ENCODE results near the gene ANK2.
"Not testable (repeated sequence)": the region's sequence is repeated elsewhere in the genome, so short reads cannot be mapped to it uniquely, and the experiment has no call there.

ANK2 gene

DNA sequence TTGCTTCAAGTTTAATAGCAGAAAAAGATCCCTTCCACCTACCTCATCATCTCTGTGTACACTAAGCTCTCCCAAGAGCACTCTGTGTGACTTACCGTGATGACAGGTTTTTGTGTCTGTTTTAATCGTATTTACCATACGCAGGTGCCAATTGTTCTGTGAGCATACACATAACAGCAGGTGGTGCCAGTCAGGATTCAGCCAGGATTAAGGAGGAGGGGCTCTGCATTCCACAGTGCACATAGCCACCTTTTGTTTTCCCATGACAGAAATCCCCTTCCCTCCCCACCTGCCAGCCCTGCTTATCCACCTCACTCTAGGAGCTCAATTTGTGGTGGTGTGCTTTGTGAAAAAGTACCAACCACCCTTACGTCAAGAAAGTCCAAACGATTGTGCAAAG, 14.8 kb downstream of the ANK2 start:
- TF ChIP-seq POLR2A (IDR thresholded peaks at IDR 0.05; ENCODE audit: low read depth, low read length) = no peak
- FAIRE-seq (no peak), DNase-seq (ENCODE audit: insufficient read length, low spot score) (no peak)

DNA sequence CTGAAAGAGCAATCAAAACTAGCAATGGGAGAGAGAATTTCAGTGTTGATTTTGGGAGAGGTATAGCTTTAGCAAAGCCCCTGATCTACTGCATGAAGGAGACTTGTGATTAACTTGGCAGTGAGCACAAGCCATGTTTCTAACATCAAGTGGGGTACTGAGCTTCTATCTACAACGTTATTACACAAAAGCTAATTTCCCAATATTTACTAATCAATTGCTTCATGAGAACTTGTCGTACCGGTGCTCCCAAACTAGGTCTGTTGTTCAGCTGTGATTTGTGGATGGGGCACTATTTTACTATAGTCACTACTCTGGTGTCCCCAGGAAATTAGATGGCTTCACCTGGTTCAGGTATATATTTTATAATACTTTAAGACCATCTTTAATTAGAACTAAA, 16.2 kb downstream of the ANK2 start:
- no peak for FAIRE-seq
- no peak for TF ChIP-seq POLR2A (IDR thresholded peaks at IDR 0.05; ENCODE audit: low read depth, low read length)
- DNase-seq (ENCODE audit: insufficient read length, low spot score) = no peak

DNA sequence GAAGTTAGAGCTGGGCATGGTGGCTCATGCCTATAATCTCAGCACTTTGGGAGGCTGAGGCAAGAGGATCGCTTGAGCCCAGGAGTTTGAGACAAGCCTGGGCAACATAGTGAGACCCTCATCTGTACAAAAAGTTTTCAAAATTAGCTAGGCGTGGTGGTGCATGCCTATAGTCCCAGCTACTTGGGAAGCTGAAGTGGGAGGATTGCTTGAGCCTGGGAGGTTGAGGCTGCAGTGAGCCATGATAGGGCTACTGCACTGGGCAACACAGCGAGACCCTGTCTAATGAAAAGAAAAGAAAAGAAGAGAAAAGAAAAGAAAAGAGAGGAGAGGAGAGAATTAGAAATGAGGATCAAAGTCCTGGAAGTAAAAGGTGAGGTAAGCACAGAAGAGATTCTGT, 19.3 kb downstream of the ANK2 start:
- FAIRE-seq = not testable (repeated sequence)

GRCh38 chr4:113069212-113069892, 19.9 kb downstream of the ANK2 start:
- DNase-seq (ENCODE audit: insufficient read length, low spot score) = no peak
- no peak for TF ChIP-seq POLR2A (IDR thresholded peaks at IDR 0.05; ENCODE audit: low read depth, low read length)
- FAIRE-seq = no peak

More for the DNA sequence above, 19.3 kb downstream of the ANK2 start:
- DNase-seq (ENCODE audit: insufficient read length, low spot score) = not testable (repeated sequence)

GRCh38 chr4:113070755-113071154, 21.3 kb downstream of the ANK2 start:
- TF ChIP-seq POLR2A (IDR thresholded peaks at IDR 0.05; ENCODE audit: low read depth, low read length) = no peak
- FAIRE-seq = no peak
- DNase-seq (ENCODE audit: insufficient read length, low spot score) = no peak

DNA sequence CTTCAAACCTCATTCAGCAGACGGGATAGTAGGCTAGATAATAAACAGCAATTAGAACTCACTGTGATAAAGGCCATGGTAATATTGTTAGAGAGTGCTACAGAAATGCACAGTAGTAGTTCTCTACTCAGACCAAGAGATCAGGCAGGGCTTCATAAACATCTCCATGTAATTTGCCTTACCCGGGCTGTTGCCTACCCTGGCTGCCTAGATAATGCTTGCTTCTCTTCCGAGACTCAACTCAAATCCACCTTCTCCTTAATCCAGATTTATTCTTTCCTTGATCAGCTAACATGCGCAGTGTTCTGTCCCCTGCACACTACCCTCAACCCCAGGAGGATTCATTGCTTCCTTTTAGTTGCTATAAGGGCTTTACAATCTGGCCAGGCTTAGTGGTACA, 21.8 kb downstream of the ANK2 start:
- no peak for TF ChIP-seq POLR2A (IDR thresholded peaks at IDR 0.05; ENCODE audit: low read depth, low read length)
- DNase-seq (ENCODE audit: insufficient read length, low spot score) (no peak), FAIRE-seq (no peak)

GRCh38 chr4:113071805-113072204, 22.4 kb downstream of the ANK2 start:
- no peak for FAIRE-seq
- no peak for TF ChIP-seq POLR2A (IDR thresholded peaks at IDR 0.05; ENCODE audit: low read depth, low read length)

GRCh38 chr4:113073451-113074005, 24.1 kb downstream of the ANK2 start:
- no peak for FAIRE-seq
- no peak for TF ChIP-seq POLR2A (IDR thresholded peaks at IDR 0.05; ENCODE audit: low read depth, low read length)
- DNase-seq (ENCODE audit: insufficient read length, low spot score) = no peak

More at GRCh38 chr4:113071805-113072204, 22.4 kb downstream of the ANK2 start:
- DNase-seq (ENCODE audit: insufficient read length, low spot score) = no peak

GRCh38 chr4:113077575-113077974, 28.1 kb downstream of the ANK2 start:
- no peak for FAIRE-seq
- TF ChIP-seq POLR2A (IDR thresholded peaks at IDR 0.05; ENCODE audit: low read depth, low read length) = no peak
- DNase-seq (ENCODE audit: insufficient read length, low spot score) = no peak

GRCh38 chr4:113078066-113078465, 28.6 kb downstream of the ANK2 start:
- FAIRE-seq (no peak), DNase-seq (ENCODE audit: insufficient read length, low spot score) (no peak)
- TF ChIP-seq POLR2A (IDR thresholded peaks at IDR 0.05; ENCODE audit: low read depth, low read length) = no peak

DNA sequence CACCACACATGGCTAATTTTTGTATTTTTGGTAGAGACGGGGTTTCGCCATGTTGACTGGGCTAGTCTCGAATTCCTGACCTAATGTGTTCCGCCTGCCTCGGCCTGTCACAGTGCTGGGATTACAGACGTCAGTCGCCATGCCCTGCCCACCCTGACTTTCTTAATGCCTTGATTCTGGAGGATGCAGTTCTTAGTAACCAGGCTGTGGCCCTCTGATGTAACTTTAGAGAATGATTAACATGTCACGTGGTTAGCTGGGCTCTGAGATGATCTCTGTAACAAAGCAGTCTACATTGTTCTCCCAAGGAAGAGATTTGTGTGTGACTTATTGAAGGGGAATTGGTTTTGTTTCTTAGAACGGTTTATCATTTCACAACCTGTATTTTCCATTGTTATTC, 30.6 kb downstream of the ANK2 start:
- FAIRE-seq (no peak), DNase-seq (ENCODE audit: insufficient read length, low spot score) (no peak)
- no peak for TF ChIP-seq POLR2A (IDR thresholded peaks at IDR 0.05; ENCODE audit: low read depth, low read length)

- no peak for DNase-seq (ENCODE audit: insufficient read length, low spot score)
- no peak for TF ChIP-seq POLR2A (IDR thresholded peaks at IDR 0.05; ENCODE audit: low read depth, low read length)
- no peak for FAIRE-seq
Measured at GRCh38 chr4:113080624-113081023, 31.2 kb downstream of the ANK2 start.

DNA sequence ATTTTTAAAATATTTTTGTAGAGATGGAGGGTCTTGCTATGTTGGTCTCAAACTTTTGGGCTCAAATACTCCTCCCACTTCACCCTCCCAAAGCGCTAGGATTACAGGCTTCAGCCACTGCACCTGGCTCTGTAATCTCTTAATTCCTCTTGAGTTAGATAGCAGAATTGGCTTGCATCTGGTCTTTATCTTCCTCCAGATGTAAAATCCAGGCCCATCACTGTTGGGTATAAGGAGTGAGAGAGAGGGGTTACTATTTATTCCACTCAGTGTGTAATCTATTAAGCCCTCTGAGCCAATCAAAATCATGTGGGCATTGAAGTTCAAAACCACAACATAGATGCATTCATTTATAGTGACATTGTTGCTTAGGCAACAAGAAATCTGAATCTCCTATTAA, 33.9 kb downstream of the ANK2 start:
- no peak for TF ChIP-seq POLR2A (IDR thresholded peaks at IDR 0.05; ENCODE audit: low read depth, low read length)
- DNase-seq (ENCODE audit: insufficient read length, low spot score) = no peak
- no peak for FAIRE-seq

DNA sequence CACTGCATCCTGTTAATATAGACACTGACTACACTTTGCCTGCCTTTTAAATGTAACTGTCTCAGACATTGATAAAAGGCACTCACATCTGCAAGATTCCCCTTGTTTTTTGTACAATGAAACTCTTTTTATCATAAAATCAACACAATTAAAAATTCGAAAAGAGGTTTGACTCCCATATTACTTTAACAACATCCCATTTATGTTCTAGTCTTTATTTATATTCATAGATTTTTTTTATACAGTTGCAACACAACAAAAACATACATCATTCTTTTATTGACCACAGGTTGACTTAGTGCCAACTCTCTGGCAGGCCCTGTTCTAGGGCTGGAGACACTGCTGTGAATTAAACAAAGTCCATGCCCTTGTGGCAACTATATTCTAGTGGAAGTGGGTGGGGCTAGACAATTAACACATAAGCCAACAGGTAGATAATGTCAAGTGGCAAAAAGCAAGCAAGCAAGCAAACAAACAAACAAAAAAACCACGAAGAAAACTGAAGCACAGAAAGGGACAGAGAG, 36.8 kb downstream of the ANK2 start:
- no peak for DNase-seq (ENCODE audit: insufficient read length, low spot score)
- no peak for TF ChIP-seq POLR2A (IDR thresholded peaks at IDR 0.05; ENCODE audit: low read depth, low read length)
- no peak for FAIRE-seq

DNA sequence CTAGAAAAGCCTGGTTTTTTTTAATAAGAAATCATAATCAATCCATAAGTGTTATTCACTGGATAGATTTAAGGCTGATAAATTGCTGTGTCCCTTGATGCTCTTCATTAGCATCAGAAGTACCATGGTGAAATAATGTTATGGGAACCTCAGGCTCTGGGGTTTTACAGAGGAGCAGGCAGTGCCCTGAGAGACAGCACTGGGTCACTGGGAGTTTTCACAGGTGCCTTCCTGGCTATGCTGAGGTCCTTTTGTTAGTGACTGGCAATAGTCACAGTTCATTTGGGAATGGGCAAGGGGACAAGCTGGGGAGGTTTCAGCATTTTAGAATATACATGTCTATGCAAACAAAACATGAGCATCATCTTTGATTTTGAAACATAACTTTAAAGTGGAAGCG, 38.6 kb downstream of the ANK2 start:
- FAIRE-seq (no peak), DNase-seq (ENCODE audit: insufficient read length, low spot score) (no peak)
- TF ChIP-seq POLR2A (IDR thresholded peaks at IDR 0.05; ENCODE audit: low read depth, low read length) = no peak

Data from H54 (cell line).